Prostate gland (tissue), 2 donors: Measurements from ENCODE around the gene DCDC2B. TPM values are rescaled to one million over a fixed set of nuclear protein-coding genes. Genes with fewer than 3 reads are reported as not detected.
"Not testable (repeated sequence)": the region's sequence is repeated elsewhere in the genome, so short reads cannot be mapped to it uniquely, and the experiment has no call there.

ENCODE experiments used
- DNase-seq: peaks from one replicate; pipeline ENCODE4 v3.0.0-alpha.2; 2019; ENCODE audit warnings: low spot score
- H3K27ac ChIP-seq, 2 donors: fragments of 200-600 bp; sonication (generic); 2 replicates each; pipeline ENCODE4 v1.5.1; 2017 to 2019
- H3K27me3 ChIP-seq: fragments of 200-600 bp; sonication (generic); replicated peaks from 2 replicates; pipeline ENCODE4 v1.5.1; 2019; ENCODE audit not compliant: insufficient read depth
- H3K36me3 ChIP-seq, 2 donors: fragments of 200-600 bp; sonication (generic); 1 replicate in 1 of 2; 2 replicates in 1 of 2; pipeline versions ENCODE4 v1.5.1 to v1.8.1; 2017 to 2019
- H3K4me1 ChIP-seq: fragments of 200-600 bp; sonication (generic); replicated peaks from 2 replicates; pipeline ENCODE4 v1.5.1; 2019
- H3K4me3 ChIP-seq, 2 donors: fragments of 200-600 bp; sonication (generic); 2 replicates each; pipeline ENCODE4 v1.5.1; 2017 to 2019
- H3K9me3 ChIP-seq: fragments of 200-600 bp; sonication (generic); 2 replicates; pipeline ENCODE4 v1.5.1; 2017
- CTCF ChIP-seq, 4 experiments: fragments of 200-600 bp in 2 of 4; fragments of 450-650 bp in 2 of 4; sonication (generic) in 2 of 4; IDR thresholded peaks; 1 replicate in 3 of 4; 2 replicates in 1 of 4; pipeline ENCODE4 v1.5.1; 2016 to 2019; ENCODE audit warnings: antibody characterized with exemption in 4 of 4, mild to moderate bottlenecking in 2 of 4, moderate library complexity in 2 of 4
- POLR2A ChIP-seq: fragments of 450-650 bp; IDR thresholded peaks from one replicate; pipeline ENCODE4 v1.6.1; 2016; ENCODE audit warnings: antibody characterized with exemption, mild to moderate bottlenecking
- POLR2AphosphoS5 ChIP-seq: sonication (generic); formaldehyde crosslinking; IDR thresholded peaks from one replicate; pipeline ENCODE4 v1.6.1; 2017; ENCODE audit warnings: antibody characterized with exemption
- WGBS: methylation state at CpG from one replicate; pipeline ENCODE4 v1.1.5; 2018; 5-methylcytosine and 5-hydroxymethylcytosine counted together
- intact Hi-C: fragments of 100-400 bp; cut with DNase I; formaldehyde crosslinking; loops from one replicate; pipeline ENCODE4 v1.14.2; 2022
- total RNA-seq, 2 donors: library from RNA; depleted of rRNA; stranded (reverse); fragments of >200 nt; gene quantifications; one replicate each; pipeline ENCODE4 v1.1.0, GENCODE V29; 2016

The DCDC2B gene
- total RNA-seq: not detected

- H3K27ac ChIP-seq: no peak within 1 kb of the TSS
- no peak within 1 kb of the TSS for H3K4me3 ChIP-seq
- TF ChIP-seq CTCF (IDR thresholded peaks at IDR 0.05) (no peak), POLR2A (no peak)
- WGBS: 57% methylated on average over 5 of the region's 5 CpGs
- intact Hi-C loops: no loop called here
- no peak for DNase-seq
- H3K36me3 ChIP-seq: no peaks in the 10 kb centered on the region
- no peaks in the 10 kb centered on the region for H3K27me3 ChIP-seq
- peaks cover 5% of the 10 kb centered on the region for H3K4me1 ChIP-seq
- H3K9me3 ChIP-seq: no peaks in the 10 kb centered on the region
Measured at GRCh38 chr1:32208891-32209328, at the start of gene DCDC2B. DCDC2B (plus strand) TSS chr1:32209089; CDS start chr1:32209094, 5 bp downstream.

GRCh38 chr1:32159189-32159588, 49.7 kb upstream of the DCDC2B start:
- WGBS: 73% methylated on average over 3 of the region's 3 CpGs
- intact Hi-C loops: no loop called here
- H3K4me3 ChIP-seq: no peak overlapping the region
- DNase-seq: no peak
- H3K9me3 ChIP-seq: no peaks in the 10 kb centered on the region
- no peaks in the 10 kb centered on the region for H3K27me3 ChIP-seq
- no peaks in the 10 kb centered on the region for H3K4me1 ChIP-seq
- peaks cover 4 to 29% of the 10 kb centered on the region in 2 donors for H3K36me3 ChIP-seq
- H3K27ac ChIP-seq: no peak overlapping the region
- no peak for TF ChIP-seq CTCF (IDR thresholded peaks at IDR 0.05)
- no peak for TF ChIP-seq POLR2AphosphoS5
- TF ChIP-seq POLR2A: no peak

DNA sequence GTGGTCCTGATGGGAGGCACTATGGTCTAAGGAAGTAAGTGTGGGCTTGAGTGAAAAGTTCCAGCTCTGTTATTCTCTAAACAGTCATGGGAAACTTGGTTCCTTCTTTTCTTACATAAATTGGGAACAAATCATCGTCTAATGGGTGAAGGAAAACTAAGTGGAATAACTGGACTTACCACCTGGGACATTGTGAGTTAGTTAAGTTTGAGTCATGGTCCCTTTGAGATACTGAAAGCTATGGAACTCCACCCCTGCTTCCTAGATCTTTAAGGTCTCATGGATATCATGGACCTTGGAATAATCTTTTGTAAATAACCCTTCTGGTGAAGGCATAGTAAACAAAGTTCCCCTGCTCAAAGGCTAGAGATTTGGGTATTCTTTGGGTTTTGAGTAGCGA, 45.5 kb upstream of the DCDC2B start:
- Histone ChIP-seq H3K36me3 (peaks cover 4 to 12% of the 10 kb centered on the region in 2 donors), H3K27me3 (no peaks in the 10 kb centered on the region), H3K27ac (no peak overlapping the region), H3K4me1 (no peaks in the 10 kb centered on the region), H3K4me3 (no peak overlapping the region), H3K9me3 (no peaks in the 10 kb centered on the region)
- 79% methylated on average over 2 of the region's 2 CpGs for WGBS
- intact Hi-C loops: no loop called here
- no peak for TF ChIP-seq POLR2A
- TF ChIP-seq POLR2AphosphoS5: no peak
- TF ChIP-seq CTCF (IDR thresholded peaks at IDR 0.05): no peak
- DNase-seq: no peak

GRCh38 chr1:32165633-32166032, 43.3 kb upstream of the DCDC2B start:
- H3K4me1 ChIP-seq, H3K9me3 ChIP-seq, H3K27me3 ChIP-seq, DNase-seq, H3K4me3 ChIP-seq, intact Hi-C loops, H3K27ac ChIP-seq: not testable (repeated sequence)
- H3K36me3 ChIP-seq: peaks cover 12 to 16% of the 10 kb centered on the region in 2 donors
- 94% methylated on average over 10 of the region's 10 CpGs for WGBS

- H3K27me3 ChIP-seq: no peaks in the 10 kb centered on the region
- TF ChIP-seq POLR2A: no peak
- TF ChIP-seq CTCF (IDR thresholded peaks at IDR 0.05): no peak
- TF ChIP-seq POLR2AphosphoS5: no peak
- no peak overlapping the region for H3K27ac ChIP-seq
- H3K4me1 ChIP-seq: no peaks in the 10 kb centered on the region
- no peak for DNase-seq
- no peak overlapping the region for H3K4me3 ChIP-seq
- no peaks in the 10 kb centered on the region for H3K9me3 ChIP-seq
- 74% methylated on average over 4 of the region's 4 CpGs for WGBS
- H3K36me3 ChIP-seq: peaks cover 4 to 12% of the 10 kb centered on the region in 2 donors
- intact Hi-C loops: no loop called here
Measured at GRCh38 chr1:32170991-32171390, 37.9 kb upstream of the DCDC2B start.
